HL-60/S4 treated with retinoic acid at 250 ng/mL for 4 days and 3 days (cell line): ENCODE results near the gene SKOR2.
"Not testable (repeated sequence)": the region's sequence is repeated elsewhere in the genome, so short reads cannot be mapped to it uniquely, and the experiment has no call there.

Experiments used
- in situ Hi-C: fragments of 300-500 bp; cut with MboI; formaldehyde crosslinking; loops from 2 replicates; pipeline ENCODE4 v1.7.0; 2022; ENCODE audit warnings: low sequenced_read_pairs

The SKOR2 gene

GRCh38 chr18:47204908-47205522 is 46.4 kb downstream of the SKOR2 start:
- in situ Hi-C loops, result no loop called here

DNA sequence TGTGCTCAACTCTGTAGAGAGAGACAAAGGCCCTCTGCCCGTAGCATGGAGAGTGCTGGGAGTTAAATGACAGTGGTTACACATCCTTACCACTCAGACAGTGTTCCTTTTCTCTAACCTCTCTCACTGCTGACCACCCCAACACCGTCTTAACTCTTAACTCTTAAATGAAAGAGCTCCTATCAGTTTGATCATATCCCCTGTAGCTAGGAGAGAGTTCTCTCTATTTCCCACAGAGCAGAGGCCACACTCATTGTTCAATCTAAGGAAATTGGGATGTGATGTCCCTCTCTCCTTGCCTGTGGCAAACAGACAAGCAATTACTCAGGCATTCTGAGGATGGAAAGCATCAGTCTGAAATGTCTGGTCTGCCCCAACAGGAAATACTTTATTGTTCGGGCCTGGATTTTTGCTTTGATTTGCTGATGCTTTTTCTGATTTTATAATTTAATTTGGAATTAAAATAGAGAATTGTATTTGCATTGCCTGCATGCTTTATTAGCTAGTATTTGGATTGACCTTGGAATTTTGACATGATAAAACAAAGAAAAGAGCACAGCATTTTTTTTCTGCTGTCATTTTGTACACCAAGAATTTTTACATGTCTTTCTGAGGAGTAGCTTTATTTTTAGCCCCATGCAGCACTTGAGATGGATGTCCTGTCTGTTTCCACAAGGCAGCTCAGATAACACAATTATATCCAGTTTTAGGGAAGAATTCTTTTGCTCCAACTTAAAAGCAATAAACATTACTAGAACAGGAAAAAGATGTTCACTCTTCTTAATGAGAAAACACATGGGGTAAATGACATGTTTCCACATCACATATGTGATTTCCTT is 47.6 kb downstream of the SKOR2 start:
- in situ Hi-C loops, result no loop called here

- in situ Hi-C loops, result not testable (repeated sequence)
Measured at GRCh38 chr18:47195961-47196360, 55.5 kb downstream of the SKOR2 start.

GRCh38 chr18:47191961-47192360 is 59.5 kb downstream of the SKOR2 start:
- in situ Hi-C loops, result no loop called here

DNA sequence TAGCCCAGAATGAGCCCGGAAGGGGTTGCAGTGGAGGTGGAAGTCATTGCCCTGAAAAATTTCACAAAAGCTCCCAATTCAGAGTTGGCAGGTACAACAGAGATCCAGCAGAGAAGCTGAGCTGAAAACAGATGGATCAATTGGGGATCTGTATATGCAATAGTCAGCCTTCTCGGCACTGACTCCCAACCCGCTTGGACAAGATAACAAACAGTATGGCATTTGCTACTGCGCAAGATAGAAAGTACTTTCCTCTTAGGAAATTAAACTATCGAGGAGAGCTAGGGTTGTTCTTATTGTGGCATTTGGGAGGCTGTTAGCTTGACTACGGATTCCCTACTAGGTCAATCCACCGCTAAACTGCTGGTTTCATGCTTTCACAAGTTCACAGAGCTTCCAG is 63.7 kb downstream of the SKOR2 start:
- in situ Hi-C loops, result no loop called here

DNA sequence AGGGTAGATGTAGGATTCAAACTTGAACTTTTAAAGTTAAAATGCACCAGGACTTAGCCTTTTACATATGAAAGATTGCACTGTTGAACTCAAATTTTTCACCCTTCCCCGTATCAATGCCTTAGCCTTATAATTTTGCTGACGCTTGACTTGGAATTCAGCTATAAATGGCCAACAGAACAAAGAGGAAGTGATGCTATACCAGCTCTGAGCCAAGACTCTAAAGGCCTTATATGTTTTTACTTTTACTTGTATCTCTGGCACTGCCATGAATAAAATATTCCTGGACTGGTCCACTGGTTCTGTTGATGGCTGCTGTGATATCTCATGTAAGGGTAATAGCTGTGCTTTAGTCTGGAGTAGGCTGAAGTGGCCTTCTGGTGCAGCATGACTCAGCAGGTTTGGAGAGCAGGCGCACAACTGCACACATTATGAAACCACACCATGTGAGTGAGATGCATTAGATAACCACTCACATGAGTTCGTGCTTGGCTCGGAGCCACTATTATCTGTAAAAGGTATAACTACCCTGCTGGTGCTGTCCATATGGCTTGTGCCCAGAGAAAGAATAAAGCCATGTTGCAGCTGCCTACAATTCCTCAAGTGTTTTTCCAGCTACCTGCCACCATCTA is 66.9 kb downstream of the SKOR2 start:
- in situ Hi-C loops, result no loop called here

DNA sequence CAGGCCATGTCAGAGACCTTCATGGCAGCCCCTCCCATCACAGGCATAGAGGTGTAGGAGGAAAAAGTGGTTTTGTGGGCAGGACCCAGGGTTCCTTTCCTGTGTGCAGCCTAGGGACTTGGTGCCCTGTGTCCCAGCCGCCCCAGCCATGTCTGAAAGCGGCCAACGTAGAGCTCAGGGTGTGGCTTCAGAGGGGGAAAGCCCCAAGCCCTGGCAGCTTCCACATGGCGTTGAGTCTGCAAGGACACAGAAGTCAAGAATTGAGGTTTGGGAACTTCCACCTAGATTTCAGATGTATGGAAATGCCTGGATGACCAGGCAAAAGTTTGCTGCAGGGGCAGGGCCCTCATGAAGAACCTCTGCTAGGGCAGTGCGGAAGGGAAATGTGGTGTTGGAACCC is 69.3 kb downstream of the SKOR2 start:
- in situ Hi-C loops, result not testable (repeated sequence)

GRCh38 chr18:47180765-47181164 is 70.7 kb downstream of the SKOR2 start:
- in situ Hi-C loops, result no loop called here

DNA sequence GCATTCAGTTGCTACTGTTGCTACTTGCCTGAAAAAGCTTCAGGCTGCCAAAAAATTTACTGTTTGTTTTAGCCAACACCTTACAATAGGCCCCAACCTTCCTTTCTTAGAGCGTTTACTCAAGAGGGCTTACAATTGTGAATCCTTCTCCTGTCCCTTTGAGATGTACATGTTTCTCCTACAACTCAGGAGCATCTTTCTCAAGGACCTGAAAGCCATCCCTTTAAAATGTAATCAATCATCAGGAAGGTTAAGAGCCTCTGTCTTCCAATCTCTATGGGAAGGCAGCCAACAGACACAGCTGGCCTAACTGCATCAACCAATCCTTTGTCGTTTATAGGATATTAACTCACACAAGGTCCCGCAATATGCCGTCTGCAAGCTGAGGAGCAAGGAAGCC is 71.9 kb downstream of the SKOR2 start:
- in situ Hi-C loops, result no loop called here

DNA sequence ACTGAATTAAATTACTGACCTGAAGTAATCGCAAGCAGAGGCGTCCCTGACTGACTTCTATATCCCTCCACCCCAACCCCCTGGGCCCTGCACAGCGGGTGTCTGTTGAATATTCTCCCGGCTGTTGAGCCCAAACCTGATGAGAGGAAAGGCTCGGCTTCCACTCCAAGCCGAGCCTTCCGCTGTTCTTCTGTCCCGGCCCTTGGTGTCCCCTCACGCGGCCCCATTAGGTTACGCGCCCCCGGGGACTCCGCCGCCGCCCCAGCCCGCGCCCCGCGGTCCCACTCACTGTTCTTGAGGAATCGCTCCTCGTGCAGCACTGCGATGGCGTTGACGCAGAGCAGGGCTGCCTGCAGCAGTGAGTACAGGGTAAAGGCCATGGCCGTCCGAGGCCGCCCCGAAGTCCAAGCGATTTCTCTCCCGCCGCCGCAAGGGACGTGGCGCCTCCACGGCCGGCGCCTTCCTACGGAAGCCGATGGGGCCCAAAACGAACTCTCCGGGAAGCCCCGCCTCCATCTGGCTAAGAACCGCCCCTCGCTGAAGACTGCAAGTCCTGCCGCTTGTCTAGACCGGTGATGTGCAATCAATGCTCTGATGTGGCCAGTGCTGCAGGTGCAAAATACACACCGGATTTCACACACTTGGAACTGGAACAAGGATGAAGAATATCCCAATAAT is 75.4 kb downstream of the SKOR2 start, which contains the start of gene IER3IP1:
TSS of gene IER3IP1 (minus strand) at position 467 of the 678 bp plus-strand sequence. CDS start at position 380, 87 bp downstream.
- in situ Hi-C loops, result no loop called here

- in situ Hi-C loops, result no loop called here
Measured at GRCh38 chr18:47175283-47175897, 76.1 kb downstream of the SKOR2 start.

GRCh38 chr18:47174545-47175116 is 76.8 kb downstream of the SKOR2 start:
- in situ Hi-C loops, result no loop called here

GRCh38 chr18:47172476-47172875 is 79.0 kb downstream of the SKOR2 start:
- in situ Hi-C loops, result no loop called here

DNA sequence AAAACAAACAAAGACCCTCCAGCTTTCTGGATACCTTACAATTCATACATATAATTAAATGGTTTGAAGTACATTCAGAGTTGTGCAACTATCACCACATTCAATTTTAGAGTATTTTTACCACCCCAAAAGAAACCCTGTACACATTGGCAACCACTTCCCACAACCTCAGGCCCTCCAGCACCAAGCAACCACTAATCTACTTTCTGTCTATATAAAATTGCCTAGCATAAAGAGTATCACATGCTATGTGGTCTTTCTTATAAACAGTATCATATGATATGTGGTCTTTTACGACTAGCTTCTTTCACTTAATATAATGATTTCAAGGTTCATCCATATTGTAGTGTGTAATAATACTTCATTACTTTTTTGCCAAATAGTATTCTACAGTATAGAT is 82.5 kb downstream of the SKOR2 start:
- in situ Hi-C loops, result no loop called here

- in situ Hi-C loops, result no loop called here
Measured at GRCh38 chr18:47168509-47168908, 83.0 kb downstream of the SKOR2 start.

- in situ Hi-C loops, result no loop called here
Measured at GRCh38 chr18:47166294-47166693, 85.2 kb downstream of the SKOR2 start.

DNA sequence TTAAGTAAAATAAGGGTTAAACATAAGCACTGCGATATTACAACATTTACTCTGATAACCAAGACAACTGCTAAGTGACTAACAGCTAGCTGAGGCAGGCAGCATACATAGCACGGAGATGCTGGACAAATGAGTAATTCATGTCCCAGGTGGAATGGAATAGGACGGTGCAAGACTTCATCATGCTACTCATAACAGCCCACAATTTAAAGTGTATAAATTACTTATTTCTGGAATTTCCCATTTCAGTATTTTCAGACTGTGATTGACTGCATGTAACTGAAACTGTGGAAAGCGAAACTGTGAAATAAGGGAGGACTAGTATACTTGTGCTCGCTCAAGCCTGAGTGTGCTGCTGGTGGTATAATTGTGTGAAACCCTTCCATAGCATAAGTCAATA is 88.2 kb downstream of the SKOR2 start:
- in situ Hi-C loops, result no loop called here

DNA sequence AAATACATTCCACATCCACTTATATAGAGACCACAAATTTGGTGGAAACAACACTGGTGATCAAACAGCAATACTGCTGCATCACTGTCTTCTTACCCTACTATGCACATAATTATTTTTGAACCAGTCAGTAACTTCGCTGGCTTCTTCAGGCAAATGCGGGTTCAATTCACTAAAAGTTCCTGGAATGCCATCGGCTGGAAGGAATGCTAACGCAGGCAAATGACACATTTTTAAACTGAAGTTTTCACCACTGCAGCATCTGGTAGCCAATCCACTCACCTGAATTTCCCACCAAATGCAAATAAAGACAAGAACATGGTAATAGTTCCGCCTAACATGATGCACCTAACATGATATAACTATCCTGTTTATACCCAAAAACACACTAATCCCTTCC is 91.2 kb downstream of the SKOR2 start:
- in situ Hi-C loops, result no loop called here

DNA sequence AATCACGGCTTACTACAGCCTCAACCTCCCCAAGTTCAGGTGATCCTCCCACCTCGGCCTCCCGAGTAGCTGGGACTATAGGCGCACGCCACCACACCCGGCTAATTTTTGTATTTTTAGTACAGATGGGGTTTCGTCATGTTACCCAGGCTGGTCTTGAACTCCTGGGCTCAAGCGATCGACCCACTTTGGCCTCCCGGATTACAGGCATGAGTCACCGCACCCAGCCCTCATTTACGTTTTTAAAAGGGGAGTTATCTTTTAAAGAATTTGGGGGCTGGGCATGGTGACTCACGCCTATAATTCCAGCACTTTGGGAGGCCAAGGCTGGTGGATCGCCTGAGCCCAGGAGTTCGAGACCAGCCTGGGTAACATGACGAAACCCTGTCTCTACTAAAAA is 93.1 kb downstream of the SKOR2 start:
- in situ Hi-C loops, result not testable (repeated sequence)
